HG02852 (cell line): ENCODE results near the gene PEMT.
"Not testable (repeated sequence)": the region's sequence is repeated elsewhere in the genome, so short reads cannot be mapped to it uniquely, and the experiment has no call there.

ENCODE experiments used
- ATAC-seq: cut with Tn5 transposase; IDR thresholded peaks from one replicate; pipeline ENCODE4 v1.9.1; 2021; ENCODE audit warnings: mild to moderate bottlenecking, moderate library complexity; ENCODE audit not compliant: unreplicated experiment

Gene PEMT

GRCh38 chr17:17493249-17493985, 98.1 kb downstream of the PEMT start:
- no peak for ATAC-seq

GRCh38 chr17:17492571-17492970, 98.9 kb downstream of the PEMT start:
- no peak for ATAC-seq

DNA sequence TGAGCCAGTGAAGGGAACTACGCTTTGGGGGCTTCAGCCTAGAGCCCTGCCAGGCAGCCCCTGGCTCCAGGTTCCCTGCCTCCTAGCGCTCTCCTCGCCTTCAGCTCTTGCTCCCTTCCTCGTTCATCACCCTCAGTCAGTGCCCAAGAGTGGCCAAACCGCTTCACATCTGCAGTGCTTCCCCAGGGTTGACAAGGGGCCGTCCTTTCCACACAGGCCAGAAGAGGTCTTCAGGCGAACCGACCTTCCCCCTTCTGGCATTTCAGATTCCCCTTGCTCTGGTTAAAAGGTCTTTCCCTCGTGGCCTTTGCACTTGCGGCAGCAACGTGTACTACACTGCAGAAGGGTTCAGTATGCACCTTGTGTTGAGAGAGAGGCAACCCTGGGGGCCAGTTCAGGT, 99.4 kb downstream of the PEMT start:
- no peak for ATAC-seq

- ATAC-seq: no peak
Measured at GRCh38 chr17:17491546-17491988, 99.9 kb downstream of the PEMT start.

DNA sequence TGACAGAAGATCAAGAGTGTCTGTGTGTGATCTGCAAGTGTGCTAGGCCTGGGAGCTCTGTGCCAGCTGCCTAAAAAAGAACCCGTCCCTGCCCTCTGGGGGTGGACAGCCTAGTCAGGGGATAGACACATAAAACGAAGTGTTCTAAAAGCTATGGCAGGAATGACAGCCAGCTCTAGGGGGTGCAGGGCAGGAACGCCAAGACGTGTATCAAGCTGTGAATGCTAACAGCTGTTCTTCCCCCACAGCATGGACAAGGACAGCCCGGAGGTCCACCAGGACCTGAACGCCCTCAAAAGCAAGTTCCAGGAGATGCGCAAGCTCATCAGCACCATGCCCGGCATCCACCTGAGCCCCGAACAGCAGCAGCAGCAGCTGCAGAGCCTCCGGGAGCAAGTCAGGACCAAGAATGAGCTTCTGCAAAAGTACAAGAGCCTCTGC, 100.5 kb downstream of the PEMT start:
- ATAC-seq: no peak

DNA sequence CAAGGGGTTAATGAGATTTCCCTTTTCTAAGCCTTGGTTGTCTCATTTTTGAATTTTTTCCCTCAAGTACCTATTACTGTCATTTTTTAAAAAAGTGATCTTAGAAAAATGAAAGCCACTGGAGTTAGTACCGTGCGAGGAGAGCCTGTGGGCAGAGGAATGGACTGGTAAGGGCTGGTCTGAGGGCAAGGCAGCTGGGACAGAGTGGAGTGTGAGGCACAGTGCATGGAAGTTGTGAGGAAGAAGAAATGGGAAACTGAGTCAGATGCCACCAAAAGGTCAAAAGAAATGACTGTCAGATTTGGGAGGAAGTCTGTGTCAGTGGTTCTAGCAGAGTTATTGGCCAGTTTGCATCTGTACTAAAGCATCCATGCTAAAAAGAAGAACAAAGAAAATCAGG, 103.5 kb downstream of the PEMT start:
- no peak for ATAC-seq

DNA sequence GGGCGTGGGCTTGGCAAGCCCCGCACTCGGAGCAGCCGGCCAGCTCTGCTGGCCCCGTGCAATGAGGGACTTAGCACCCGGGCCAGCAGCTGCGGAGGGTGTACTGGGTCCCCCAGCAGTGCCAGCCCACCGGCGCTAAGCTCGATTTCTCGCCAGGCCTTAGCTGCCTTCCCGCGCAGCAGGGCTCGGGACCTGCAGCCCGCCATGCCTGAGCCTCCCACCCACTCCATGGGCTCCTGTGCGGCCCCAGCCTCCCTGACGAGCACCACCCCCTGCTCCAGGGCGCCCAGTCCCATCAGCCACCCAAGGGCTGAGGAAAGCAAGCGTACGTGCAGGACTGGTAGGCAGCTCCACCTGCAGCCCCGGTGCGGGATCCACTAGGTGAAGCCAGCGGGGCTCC, 105.1 kb downstream of the PEMT start:
- not testable (repeated sequence) for ATAC-seq

GRCh38 chr17:17485420-17485819, 106.1 kb downstream of the PEMT start:
- no peak for ATAC-seq

GRCh38 chr17:17484451-17484899, 107.0 kb downstream of the PEMT start:
- no peak for ATAC-seq

DNA sequence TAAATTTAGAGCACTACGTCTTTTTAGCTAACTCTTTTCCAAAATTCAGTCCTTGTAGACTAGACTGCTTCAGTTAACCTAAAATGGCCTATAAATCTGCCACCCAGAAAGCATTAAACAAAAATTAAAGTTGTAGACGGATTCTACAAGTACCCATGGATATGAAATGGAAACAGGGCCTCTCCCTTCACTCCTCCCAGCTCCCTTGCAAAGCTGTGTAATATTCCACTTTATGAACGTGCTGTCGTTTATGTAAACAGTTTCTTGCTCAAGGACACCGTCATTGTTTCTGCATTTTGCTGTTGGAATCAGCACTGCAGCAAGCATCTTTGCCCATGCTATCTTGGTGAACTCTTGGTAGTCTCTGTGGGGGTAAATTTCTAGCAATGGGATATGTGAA, 109.6 kb downstream of the PEMT start:
- ATAC-seq: no peak

- no peak for ATAC-seq
Measured at GRCh38 chr17:17480593-17481148, 110.8 kb downstream of the PEMT start.

- ATAC-seq: no peak
Measured at GRCh38 chr17:17479209-17479608, 112.3 kb downstream of the PEMT start.

- ATAC-seq: peak; percentile 84
Measured at GRCh38 chr17:17476865-17477467, 114.5 kb downstream of the PEMT start, which contains the start of gene MED9. Gene MED9 (plus strand): TSS chr17:17477000. CDS start chr17:17477042, 42 bp downstream.

DNA sequence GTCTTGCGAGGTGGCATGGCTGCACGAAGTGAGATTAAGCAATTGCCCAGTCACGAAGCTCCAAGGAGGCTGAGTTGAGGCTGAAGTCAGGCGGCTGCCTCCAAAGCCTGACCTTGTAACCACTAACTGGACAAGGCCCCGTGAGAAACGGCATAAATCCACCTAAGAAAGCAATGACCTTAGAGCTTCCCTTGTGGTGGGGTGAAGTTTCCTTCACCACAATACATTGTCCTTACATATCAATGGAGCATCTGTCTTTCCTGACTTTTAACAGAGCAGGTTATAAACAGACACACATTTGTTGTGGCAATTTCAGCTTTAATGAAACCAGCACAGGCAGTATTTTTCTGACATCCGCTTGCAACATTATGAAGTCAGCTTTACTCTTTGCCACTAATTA, 117.2 kb downstream of the PEMT start:
- no peak for ATAC-seq

GRCh38 chr17:17472333-17472920, 119.1 kb downstream of the PEMT start:
- ATAC-seq: no peak

DNA sequence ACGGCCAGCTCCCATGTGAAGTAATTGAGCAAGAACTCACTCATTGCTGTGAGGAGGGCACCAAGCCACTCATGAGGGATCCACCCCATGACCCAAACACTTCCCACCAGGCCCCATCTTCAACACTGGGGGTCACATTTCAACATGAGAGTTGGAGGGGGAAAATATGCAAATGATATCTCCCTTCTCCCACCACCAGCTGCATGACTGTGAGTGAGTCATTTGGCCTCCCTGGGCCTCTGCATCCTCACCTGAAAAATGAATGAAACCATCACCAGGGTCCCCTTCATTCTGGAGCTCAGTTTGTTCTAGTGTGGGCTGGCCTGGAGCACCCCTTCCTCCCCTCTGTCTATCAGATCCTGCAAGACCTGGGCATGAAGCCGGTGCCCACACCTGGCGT, 121.5 kb downstream of the PEMT start:
- ATAC-seq: no peak

GRCh38 chr17:17469358-17469757, 122.2 kb downstream of the PEMT start:
- no peak for ATAC-seq

DNA sequence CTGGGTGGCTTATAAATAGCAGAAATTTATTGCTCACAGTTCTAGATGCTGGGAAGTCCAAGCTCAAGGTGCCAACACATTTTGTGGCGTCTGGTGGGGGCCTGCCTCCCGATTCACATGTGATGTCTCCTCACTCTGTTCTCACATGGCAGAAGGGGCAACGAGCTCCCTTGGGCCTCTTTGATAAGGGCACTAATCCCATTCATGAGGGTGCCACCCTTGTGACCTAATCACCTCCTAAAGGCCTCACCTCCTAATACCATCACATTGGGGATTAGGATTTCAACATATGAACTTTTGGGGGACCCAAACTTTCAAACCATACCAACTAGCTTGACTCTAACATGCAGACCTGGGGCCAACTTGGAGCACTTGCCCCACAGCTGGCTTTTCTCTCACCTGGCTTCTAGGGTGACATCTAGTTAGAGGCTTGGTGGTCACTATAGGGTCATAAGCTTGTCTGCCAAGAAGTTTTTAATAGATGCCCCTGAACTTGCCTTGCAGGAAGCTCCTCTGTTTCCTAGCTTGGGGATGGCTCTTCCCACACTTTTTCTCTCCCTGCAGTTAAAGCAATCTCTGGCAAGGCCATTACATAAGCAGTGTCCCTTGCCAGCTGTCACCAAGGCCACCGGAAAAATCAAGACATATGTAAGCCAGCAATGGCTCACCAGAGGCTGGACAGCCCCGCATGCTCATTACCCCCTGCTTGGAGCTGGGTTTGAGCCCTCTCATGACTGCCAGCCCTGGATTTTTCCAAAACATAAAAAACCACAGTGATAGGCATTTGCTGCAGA, 123.1 kb downstream of the PEMT start:
- no peak for ATAC-seq

- ATAC-seq: no peak
Measured at GRCh38 chr17:17467720-17468119, 123.8 kb downstream of the PEMT start.

GRCh38 chr17:17467016-17467415, 124.5 kb downstream of the PEMT start:
- ATAC-seq: no peak

- no peak for ATAC-seq
Measured at GRCh38 chr17:17466511-17466910, 125.0 kb downstream of the PEMT start.
